ENCODE data around the gene LARGE1.

LARGE1 gene

DNA sequence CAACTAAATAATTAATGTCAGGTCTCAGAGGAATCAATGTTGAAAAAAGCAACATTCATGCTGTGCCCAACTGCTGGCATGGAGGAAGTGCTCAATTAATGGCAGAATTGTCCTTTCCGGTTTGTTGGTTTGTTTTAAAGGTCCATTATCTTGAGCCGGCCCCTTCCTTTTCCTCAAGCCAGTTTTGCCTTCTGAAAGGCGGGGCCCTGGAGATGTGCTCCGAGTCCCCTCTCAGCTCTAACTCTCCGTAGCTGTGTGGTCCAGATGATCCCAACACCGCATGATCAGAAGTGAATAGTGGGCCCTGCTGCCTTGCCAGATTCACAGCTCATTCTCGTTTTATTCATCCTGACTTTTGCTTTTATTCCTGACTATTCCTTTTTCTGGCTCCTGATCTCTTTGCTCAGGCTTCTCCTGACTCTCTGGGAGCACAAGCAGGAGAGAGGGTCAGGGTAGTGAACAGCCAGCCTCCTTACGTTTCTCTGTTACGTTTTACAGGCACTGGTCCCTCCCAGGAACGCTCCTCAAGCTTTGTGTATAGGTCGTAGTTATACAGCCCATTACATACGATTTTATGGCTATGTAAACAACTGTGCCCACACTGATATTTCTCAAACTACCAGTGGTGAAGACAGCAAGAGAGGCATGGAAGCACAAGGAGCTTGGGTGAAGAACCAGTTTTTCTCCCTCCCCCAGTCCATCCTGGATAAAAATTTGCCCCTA lies 265.9 kb downstream of the LARGE1 start:
- DNase-seq = no peak

DNA sequence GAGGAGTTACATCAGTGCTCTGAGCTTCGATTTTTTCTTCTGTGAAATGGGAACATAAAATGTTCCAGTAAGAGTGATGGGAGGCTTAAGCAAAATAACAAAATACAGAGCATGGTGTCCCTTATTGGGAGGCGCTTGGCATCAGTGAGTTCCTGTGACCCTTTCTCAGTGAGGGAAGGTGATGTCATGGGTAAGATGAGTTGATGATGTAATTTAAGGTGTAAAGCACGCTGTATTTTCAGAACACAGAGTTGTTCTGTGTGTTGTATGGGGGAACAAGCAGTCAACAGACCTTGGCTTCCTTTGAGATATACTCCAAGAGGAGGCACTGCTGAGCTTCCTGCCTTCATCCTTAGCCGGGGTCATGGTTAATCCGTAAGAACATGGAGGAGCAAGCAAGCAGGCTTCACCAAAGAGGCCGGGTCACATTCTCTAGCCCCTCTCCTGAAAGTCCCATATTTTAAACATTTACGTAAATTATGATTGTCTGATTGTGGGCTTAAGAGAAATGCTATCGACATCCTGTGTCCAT lies 266.7 kb downstream of the LARGE1 start:
- no peak for DNase-seq

DNA sequence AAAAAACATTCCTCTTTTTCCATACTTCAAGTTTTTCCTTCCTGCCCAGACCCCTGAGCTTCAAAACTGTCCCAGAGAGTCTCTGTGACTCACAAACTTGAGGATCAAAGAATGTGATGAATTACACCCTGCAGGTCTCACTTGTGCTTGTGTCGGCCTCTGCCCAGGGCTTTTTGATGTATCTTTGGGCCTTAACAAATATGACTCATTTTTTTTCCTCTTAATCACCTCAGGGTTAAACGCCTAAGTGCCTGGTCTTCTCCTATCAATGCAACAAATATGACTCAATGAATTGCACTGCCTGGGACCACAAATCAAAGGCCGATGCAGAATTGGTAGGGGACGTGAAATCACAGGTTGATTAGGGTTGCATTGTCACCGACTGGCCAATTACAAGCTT lies 267.7 kb downstream of the LARGE1 start:
- no peak for DNase-seq

DNA sequence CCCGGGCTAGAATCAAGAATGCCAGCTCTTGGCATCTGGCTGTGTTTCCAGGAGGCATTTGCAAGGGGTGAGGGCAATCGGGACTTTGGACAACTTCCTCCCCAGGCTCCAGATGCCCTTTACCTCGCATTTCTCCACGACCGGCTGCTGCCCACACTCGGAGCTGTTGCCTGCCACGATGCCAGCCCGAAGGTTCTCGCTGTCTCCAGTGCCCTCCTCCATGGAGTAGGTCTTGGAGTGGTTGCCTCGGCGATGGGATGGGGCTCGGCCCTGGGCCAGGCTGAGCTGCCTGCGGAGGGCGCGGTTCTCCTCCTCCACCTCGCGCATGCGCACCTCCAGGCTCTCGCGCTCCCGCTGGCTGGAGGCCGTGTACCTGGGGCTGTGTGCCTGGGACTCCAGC lies 270.0 kb downstream of the LARGE1 start:
- DNase-seq = no peak

DNA sequence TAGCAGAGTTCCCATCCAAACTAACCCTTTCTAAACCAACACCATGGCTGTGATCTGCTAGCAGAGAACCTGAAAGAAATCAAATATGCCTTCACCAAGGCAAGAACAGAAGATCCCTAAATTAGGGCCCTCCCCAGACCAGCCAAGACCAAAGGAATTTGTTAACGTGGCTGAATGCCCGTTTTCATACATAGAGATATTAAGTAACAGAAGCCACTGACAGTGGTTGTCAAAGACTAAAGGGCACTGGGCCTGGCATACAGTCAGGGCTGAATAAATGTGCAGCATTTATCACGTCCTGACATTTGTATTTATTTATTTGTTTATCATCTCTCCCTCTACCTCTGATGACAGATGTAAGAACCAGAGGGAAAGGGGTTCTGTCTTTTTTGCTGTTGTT lies 271.8 kb downstream of the LARGE1 start:
- DNase-seq = no peak

DNA sequence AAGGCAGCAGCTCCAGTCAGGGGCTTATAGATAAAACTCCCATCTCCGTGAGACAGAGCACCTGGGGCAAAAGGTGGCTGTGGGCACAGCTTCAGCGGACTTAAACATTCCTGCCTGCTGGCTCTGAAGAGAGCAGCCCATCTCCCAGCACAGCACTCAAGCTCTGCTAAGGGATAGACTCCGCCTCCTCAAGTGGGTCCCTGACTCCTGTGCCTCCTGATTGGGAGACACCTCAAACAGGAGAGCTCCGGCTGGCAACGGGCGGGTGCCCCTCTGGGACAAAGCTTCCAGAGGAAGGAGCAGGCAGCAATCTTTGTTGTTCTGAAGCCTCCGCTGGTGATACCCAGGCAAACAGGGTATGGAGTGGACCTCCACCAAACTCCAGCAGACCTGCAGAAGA lies 279.4 kb downstream of the LARGE1 start:
- no peak for DNase-seq

DNA sequence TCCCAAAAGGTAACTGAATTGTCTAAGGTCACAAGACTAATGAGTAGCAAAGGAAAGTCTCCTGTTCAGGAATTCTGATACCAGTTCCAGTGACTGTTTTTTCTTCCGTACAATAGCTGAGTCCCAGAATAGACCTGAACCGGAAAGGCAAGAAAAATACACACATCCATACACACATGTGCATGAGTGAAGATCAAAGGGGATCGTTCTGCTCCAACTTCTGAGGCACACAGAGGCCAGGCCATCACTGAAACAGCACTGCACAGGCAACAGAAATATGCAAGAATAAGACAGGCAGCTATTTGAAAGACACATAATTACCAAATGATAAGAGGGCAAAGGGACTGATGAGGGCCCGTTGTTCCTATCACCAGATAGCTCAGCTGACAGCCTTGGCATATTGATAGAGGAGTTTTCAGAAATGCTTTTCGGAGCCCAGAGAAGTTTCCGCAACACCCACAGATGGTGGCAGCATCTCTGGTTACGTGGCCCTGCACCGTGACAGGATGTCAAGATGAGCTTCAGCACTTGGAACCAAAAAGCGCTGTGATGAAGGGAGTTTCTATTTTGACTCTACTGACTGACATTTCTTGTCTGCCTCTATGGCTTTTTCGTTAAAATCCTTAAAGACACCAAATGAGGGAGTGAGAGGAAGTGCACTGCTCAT lies 280.6 kb downstream of the LARGE1 start:
- no peak for DNase-seq

DNA sequence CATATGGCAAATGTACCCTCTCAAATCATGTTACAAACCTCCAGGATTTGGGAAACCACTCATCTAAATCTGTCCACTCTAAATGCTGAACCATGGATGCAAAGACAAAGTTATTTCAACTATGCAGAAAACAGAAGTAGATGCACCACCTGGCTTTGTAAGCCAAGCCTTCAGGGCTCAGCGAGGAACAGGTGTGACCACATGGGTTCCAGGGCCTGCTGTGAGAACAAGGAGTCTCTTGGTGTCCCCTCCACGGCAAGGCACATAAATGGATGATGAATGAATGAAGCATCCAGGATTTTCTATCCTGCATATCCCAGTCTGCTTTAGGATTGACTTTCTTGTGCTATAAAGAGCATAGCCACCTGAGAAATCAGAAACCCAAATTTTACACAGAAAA lies 284.5 kb downstream of the LARGE1 start:
- no peak for DNase-seq

DNA sequence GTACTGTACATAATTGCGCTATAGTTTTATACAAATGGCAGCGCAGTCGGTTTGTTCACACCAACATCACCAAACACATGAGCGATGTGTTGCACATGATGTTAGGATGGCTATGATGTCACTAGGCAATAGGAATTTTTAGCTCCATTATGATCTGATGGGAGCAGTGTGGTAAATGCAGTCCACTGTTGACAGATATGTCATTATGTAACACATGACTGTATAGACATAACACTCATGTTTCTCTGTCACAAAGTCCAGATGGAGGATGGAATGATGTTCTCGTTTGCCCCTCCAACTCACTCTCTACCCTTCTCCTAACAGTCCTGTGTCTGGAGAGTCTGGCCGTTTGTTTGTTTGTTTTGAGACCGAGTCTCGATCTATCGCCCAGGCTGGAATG lies 288.5 kb downstream of the LARGE1 start:
- DNase-seq = no peak

DNA sequence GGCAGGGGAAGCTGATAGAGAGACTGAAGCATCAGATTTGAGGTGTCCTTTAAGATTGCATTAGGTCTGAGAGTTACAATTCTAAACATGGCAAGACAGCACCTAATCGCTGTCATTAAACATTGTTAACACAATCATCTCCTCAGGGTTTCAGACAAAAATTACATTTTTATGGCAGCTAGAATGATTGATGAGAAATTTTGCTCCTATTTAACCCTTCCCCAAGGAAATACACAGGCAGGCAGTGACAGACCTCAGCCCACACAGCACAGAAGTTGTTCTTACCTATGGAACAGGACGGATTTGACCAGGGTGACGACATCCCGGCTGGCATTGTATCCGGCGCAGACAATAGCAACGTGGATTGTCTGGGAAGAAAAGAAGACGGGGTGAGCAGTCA lies 294.3 kb downstream of the LARGE1 start:
- no peak for DNase-seq

DNA sequence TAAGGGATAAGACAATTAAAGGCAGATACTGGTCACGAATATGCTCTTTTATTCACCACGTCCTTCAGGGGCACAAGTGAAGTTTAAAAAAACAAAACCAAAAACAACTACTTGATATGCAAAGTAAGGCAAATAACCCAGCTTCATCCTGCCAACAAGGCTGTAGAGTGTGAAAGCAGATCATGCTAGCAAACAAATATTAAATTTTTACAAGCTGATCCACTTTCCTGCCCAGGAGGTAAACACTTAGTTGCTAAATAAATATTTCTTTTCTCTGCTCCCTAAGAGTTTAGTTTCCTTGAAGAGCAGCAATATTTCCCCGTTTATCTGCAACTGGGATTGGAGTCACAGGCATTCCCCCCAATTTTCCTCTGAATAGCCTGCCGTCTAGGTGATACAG lies 300.2 kb downstream of the LARGE1 start:
- DNase-seq = no peak

DNA sequence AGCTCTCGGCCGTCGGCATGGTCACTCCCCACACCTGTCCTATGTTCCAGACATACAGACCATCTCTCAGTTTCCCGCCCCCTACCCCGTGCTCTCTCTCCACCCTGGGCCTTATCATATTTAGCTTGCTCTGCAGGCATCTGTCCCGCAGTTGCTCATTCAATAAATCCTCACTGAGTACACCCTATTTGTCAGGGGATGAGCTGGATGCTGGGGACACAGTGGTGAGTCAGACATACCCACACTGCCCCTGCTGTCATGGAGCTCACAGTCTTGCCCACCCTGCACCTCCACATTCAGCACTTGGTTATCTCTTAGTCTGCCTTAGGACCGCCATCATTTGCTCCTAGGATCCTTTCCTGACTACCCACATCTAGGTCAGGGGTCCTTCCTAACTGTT lies 313.8 kb downstream of the LARGE1 start:
- no peak for DNase-seq

DNA sequence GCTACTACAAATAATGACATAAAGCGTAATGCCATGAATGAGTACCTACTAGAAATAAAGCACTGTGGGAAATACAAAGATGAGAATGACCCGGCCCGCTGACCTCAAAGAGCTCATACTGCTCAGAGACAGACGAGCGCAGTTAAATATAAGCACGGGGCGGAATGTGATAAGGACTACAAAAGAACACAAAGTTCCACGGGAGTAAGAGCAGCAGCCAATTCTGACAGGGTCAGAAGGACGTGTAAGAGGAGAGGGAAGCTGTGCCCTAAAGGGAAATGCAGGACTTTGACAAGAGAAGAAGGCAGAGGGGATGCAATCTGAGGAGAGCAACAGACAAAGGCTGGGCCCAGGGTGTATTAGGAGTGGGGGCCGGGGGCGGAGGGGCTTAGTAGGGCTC lies 314.6 kb downstream of the LARGE1 start:
- no peak for DNase-seq

DNA sequence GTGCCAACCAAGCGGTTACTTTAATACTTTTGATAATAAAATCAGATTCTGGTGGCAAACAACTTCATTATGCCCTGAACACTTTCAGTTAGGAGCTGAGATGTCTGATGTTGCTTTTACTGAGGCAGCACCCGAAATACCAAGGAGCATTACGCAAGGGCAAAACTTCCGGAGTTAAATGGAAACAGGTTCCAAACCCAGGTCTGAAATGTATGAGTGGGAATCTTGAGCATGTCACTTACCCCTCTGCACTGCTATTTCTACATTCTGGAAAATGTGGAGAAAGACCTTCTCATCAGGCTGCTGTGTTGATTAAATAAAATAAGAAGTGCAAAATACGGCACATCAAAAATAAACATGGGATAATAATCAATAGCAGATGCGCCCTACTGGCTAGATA lies 315.1 kb downstream of the LARGE1 start:
- DNase-seq = no peak

DNA sequence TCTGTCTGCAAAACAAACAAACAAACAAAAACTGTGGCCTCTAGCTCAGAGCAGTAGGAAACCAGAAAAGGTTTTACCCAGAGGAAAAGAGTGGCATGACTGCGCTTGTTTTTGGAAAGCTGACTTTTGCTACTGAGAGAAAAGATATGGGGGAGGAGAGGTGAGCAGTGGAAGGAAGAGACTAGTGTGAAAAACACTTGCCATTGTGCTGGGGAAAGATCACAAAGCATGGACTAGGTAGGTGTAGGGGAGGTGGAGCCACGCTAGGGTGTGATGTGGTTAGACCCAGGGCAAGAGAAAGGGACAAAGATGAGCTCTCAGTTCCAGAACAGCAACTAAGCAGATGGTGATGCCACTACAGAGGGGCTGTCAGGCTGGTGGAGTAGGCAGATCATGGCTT lies 319.2 kb downstream of the LARGE1 start:
- no peak for DNase-seq

DNA sequence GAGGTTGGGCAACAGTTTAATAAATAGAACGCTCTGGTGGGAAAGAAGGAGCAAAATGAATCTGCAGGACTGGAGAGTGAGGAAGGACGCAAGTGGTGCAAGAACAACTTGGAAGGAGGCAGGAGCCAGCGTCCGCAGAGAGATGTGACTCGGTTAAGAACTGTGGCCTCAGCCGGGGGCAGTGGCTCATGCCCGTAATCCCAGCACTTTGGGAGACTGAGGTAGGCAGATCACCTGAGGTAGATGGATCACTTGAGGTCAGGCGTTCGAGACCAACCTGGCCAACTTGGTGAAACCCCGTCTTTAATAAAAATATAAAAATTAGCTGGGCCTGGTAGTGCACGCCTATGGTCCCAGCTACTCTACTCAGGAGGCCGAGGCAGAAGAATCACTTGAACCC lies 319.7 kb downstream of the LARGE1 start:
- no peak for DNase-seq

DNA sequence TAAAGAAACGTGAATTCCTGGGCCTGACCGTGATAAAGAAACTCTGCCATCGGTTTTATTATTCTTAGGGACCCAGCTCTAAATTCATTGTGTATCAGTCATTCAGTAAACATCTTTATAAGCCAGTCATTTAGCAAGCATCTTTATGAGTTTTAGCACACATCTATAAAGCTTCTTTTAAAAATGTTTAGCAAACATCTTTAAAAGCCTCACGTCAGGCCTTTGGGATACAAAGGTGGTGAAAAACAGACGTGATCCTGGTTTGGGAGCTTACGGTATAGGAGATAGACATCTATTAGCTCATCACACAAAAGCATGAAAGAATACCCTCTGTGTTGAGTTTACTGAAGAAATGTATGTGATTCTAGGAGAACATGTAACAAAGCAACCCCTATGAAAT lies 320.2 kb downstream of the LARGE1 start:
- DNase-seq = no peak

DNA sequence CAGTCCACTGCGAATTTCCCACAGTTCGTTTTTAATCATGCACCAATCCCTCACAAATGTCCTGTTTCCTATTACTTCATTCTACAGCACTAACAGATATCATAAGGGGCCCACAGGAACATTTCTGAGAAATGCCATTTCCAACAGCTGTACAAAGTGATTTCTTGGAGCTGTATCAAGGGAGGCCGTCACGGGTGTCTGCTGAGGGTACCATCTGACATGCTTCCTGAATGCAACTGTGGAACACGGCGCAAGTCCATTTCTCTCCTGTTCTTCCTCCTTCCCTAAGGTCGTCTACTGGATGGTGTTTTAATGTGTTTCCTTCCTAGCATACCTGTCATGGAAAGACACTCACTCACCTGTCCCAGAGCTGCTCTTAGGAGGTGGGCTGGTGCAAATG lies 320.7 kb downstream of the LARGE1 start:
- DNase-seq = no peak

DNA sequence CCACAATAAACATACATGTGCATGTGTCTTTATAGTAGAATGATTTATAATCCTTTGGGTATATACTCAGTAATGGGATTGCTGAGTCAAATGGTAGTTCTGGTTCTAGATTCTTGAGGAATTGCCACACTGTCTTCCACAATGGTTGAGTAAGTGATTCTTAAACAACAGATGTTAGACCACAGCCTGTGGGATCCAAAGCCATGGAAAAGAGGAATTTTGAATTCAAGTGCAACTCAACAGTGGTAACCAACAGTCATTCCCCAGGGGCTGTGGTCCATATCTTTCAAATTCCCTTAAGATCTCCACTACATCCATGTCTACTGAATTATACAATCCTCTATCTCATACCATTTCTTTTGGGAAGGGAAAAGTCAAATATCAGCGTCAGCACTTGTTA lies 321.5 kb downstream of the LARGE1 start:
- no peak for DNase-seq

DNA sequence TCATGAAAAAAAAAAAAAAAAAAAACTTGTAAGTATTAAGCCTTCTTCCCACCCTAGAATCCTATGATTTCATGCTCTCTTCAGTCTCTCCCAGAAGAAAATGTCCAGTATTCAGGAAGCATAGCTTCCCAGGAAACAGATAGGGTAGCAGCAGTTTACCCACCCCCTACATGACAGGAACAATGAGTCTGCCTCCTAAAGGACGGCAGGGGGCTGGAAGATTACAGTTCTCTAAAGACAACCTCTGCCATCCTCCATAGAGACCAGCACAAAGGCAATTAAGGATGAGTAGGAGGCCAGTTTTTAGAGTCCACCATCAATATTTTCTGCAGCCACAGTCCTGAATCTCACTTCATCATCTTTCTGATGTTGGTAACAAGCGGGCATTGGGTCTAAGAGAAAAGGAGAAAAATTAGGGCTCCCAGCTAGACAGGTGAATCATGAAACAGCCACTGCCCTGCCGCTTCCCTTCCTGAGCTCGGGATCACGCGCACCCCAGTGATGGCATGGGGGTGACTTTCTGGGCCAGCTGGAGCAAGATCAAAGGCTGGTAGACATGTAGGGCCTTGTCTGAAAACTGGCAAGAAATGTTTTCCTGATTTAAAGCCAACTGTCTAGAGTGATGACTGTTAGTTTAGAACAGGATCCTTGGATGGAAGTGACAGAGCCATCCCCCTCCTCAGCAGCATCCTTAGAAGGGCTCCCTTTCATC lies 322.8 kb downstream of the LARGE1 start:
- no peak for DNase-seq

DNA sequence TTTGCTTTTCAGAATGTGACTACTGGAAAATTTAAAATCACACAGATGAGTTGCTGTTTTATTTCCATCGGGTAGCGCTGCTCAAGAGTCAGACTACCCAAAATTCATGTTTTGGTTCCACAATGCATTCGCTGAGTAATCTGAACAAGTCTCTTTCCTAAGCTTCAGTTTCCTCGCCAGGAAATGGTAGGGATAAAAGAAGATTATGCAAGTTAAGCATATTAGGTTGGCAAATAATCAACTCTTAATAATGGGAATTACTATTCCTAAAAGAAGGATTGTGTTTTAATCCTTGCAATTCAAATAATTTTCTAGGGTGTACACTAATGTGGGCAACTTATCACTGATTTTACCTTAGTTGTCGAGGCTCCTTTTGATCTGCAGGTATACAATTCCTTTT lies 326.5 kb downstream of the LARGE1 start:
- no peak for DNase-seq

DNA sequence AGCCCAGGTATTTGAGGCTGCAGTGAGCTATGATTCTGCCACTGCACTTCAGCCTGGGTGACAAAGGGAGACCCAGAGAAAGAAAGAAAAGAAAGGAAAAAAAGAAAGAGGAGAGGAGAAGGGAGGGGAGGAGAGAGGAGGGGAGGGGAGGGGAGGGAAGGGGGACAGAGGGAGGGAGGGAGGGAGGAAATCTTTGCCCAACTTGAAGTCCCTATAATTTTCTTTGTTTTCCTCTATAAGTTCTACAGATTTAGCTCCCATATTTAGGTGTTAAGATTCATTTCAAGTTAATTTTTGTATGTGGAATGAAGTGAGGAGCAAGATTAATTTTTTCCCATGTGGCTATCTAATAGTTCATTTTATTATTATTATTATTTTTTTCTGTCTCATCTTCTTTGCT lies 328.3 kb downstream of the LARGE1 start:
- DNase-seq = no peak

DNA sequence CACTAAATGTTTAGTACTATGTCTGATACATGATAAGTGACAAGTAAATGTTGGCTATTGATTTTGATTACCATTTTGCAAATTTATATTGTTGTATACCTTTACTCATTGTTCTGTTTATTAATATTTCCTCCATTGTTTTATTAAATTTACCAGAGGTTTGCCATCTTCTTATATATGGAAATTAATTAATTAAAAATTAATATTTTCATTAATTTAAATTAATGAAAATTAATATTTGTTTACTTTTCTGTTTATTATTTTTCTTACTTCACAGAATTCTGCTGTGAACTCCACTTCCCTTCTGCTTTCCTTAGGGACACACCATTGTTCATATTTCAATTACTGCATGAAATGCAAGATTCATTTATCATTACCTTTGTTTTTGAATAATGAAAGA lies 331.0 kb downstream of the LARGE1 start:
- DNase-seq = no peak

DNA sequence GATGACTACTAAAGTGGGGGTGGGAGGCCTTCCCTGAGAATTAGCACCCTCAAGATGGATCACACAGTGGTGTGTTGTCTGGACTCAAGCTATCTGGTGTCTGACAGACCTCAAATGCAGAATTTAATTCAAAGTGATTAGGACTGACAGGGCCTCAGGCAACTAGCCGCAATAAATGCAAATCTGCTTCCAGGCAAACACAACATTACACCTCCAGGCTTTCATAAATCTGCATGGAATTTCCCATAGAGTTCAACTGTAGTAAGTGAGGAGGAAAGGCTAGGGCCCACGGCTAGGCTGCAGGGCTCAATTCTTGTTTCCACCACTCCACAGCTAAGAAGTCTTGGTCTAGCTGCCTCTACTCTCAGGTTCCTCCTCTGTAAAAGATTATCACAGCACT lies 331.4 kb downstream of the LARGE1 start:
- DNase-seq = no peak

Measured in activated CD4-positive, alpha-beta T cell treated with anti-CD3 and anti-CD28 coated beads, Interleukin-2, amount 50 U/mL, for 48 hours (primary cell).